ENCODE data around the gene GGPS1.
"Not testable (repeated sequence)": the region's sequence is repeated elsewhere in the genome, so short reads cannot be mapped to it uniquely, and the experiment has no call there.

GGPS1 gene

DNA sequence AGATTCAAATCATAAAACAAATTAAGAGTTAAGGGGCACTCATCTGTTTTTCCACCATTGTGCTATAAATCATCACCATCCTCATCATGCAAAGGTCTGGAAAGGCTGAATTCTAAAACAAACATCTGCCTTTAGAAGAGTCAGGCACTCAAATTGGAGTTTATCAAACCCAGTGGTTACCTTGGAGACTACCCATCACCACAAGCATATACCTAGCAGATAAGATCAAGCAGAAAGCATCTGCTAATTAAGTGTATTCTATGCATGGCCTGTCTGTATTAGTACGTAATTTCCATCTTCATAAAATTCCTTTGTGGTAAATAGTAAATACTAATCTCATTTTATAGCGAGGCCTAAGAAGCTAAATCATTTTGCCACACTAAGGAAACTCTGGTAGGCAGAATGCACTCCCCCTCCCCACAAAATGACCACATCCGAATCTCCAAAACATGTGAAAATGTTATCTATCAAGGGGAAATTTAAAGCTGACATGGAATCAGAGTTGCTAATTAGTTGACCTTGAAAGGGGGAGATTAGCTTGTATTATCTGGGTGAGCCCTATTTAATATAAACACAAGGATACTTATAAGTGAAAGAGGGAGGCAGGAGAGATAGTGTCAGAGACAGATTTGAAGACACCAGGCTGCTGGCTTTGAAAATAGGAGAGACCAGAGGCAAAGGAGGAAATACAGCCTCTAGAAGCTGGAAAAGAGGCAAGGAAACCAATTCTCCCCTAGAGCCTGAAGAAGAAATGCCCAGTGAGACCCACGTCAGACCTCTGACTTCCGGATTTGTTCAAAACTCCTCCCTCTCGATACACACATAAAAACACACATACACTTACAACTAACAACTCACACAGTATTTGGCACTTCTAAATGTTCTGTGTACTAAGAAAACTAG is 23.6 kb upstream of the GGPS1 start:
- no peak for DNase-seq (ENCODE audit: extremely low read depth, low read depth)
- no peak for TF ChIP-seq CTCF (IDR thresholded peaks at IDR 0.05; ENCODE audit: low read depth, low read length, missing control alignments)
- no peak overlapping the region for H3K4me3 ChIP-seq (replicated peaks; ENCODE audit: low read depth, low read length)

DNA sequence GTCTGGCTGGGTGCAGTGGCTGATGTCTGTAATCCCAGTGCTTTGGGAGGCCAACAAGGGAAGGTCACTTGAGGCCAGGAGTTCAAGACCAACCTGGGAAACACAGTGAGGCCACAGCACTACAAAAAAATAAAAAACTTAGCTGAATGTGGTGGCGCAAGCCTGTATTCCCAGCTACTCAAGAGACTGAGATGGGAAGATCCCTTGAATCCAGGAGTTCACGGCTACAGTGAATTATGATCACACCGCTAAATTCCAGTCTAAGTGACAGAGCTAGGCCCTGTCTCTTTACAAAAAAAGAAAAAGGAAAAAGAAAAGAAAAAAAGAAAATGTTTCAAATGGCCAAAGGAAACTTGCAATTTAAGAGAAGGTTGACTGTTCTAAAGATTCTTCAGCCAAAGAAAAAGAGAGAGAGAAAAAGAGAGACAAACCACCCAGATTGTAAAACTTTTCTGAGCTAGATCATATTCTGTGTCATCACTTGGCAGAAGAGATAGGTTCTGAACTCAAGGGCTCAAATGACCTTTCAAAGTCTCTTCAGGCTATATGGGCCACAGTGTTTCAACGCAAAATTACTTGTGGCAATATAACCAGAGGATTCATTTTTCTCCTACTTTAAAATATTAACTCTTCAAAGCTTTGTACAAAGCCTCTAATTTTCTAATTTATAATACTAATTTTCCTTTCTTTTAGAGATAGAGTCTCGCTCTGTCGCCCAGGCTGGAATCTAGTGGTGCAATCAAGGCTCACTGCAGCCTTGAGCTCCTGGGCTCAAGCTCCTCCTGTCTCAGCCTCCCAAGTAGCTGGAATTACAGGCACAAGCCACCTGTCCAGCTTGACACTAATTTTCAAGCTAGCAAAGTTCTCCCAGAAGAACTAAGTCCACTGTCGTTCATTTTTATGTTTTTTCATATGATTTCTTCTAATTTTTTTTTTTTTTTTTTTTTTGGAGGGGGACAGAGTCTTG is 20.9 kb upstream of the GGPS1 start:
- no peak for TF ChIP-seq CTCF (IDR thresholded peaks at IDR 0.05; ENCODE audit: low read depth, low read length, missing control alignments)
- H3K4me3 ChIP-seq (replicated peaks; ENCODE audit: low read depth, low read length): no peak overlapping the region
- DNase-seq (ENCODE audit: extremely low read depth, low read depth): no peak

- not testable (repeated sequence) for H3K4me3 ChIP-seq (replicated peaks; ENCODE audit: low read depth, low read length); DNase-seq (ENCODE audit: extremely low read depth, low read depth)
Observed at GRCh38 chr1:235309206-235309605, 19.2 kb upstream of the GGPS1 start.

GRCh38 chr1:235313262-235313661 is 15.1 kb upstream of the GGPS1 start:
- DNase-seq (ENCODE audit: extremely low read depth, low read depth): no peak
- no peak for TF ChIP-seq CTCF (IDR thresholded peaks at IDR 0.05; ENCODE audit: low read depth, low read length, missing control alignments)
- H3K4me3 ChIP-seq (replicated peaks; ENCODE audit: low read depth, low read length): no peak overlapping the region

GRCh38 chr1:235313931-235314678 is 14.3 kb upstream of the GGPS1 start:
- H3K4me3 ChIP-seq (replicated peaks; ENCODE audit: low read depth, low read length): no peak overlapping the region
- DNase-seq (ENCODE audit: extremely low read depth, low read depth): no peak
- no peak for TF ChIP-seq CTCF (IDR thresholded peaks at IDR 0.05; ENCODE audit: low read depth, low read length, missing control alignments)

DNA sequence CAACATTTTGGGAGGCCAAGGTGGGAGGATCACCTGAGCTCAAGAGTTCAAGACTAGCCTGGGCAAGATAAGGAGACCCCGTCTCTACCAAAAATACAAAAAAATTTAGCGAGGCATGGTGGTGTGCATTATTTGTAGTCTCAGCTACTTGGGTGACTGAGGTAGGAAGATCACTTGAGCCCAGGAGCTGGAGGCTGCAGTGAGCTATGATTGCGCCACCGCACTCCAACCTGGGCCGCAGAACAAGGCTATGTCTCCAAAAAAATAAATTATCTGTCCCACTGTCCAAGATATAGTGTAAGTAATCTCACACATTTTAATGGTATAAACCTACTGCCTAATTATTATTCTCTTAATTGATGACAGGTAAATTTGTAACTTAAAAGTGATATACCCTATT is 13.2 kb upstream of the GGPS1 start:
- no peak for TF ChIP-seq CTCF (IDR thresholded peaks at IDR 0.05; ENCODE audit: low read depth, low read length, missing control alignments)
- H3K4me3 ChIP-seq (replicated peaks; ENCODE audit: low read depth, low read length): no peak overlapping the region
- no peak for DNase-seq (ENCODE audit: extremely low read depth, low read depth)
